NCI-H187 treated with DMSO at 0.1 percent for 48 hours (cell line): ENCODE data around the gene COL28A1.
"Not testable (repeated sequence)": the region's sequence is repeated elsewhere in the genome, so short reads cannot be mapped to it uniquely, and the experiment has no call there.

Experiments
- DNase-seq: peaks from one replicate; lab custom pipeline; 2025; lab: John Stamatoyannopoulos, UW

The COL28A1 gene

GRCh38 chr7:7517754-7518153, 17.9 kb downstream of the COL28A1 start:
- DNase-seq: no peak

GRCh38 chr7:7516662-7517061, 19.0 kb downstream of the COL28A1 start:
- DNase-seq: no peak

GRCh38 chr7:7516156-7516555, 19.5 kb downstream of the COL28A1 start:
- no peak for DNase-seq

- no peak for DNase-seq
Measured at GRCh38 chr7:7512861-7513597, 22.6 kb downstream of the COL28A1 start.

GRCh38 chr7:7510794-7511193, 24.9 kb downstream of the COL28A1 start:
- no peak for DNase-seq

- no peak for DNase-seq
Measured at GRCh38 chr7:7505915-7506314, 29.8 kb downstream of the COL28A1 start.

GRCh38 chr7:7504910-7505704, 30.6 kb downstream of the COL28A1 start:
- DNase-seq: no peak

- DNase-seq: no peak
Measured at GRCh38 chr7:7499892-7500291, 35.8 kb downstream of the COL28A1 start.

GRCh38 chr7:7498856-7499255, 36.8 kb downstream of the COL28A1 start:
- DNase-seq: no peak

GRCh38 chr7:7496311-7496710, 39.4 kb downstream of the COL28A1 start:
- DNase-seq: no peak

GRCh38 chr7:7495171-7495570, 40.5 kb downstream of the COL28A1 start:
- DNase-seq: no peak

- no peak for DNase-seq
Measured at GRCh38 chr7:7491044-7491443, 44.6 kb downstream of the COL28A1 start.

GRCh38 chr7:7490003-7490402, 45.7 kb downstream of the COL28A1 start:
- no peak for DNase-seq

GRCh38 chr7:7489546-7489945, 46.1 kb downstream of the COL28A1 start:
- DNase-seq: no peak

- no peak for DNase-seq
Measured at GRCh38 chr7:7486362-7486761, 49.3 kb downstream of the COL28A1 start.

- no peak for DNase-seq
Measured at GRCh38 chr7:7484072-7484471, 51.6 kb downstream of the COL28A1 start.

- no peak for DNase-seq
Measured at GRCh38 chr7:7481802-7482201, 53.9 kb downstream of the COL28A1 start.

GRCh38 chr7:7479275-7479805, 56.3 kb downstream of the COL28A1 start:
- no peak for DNase-seq

GRCh38 chr7:7478569-7478968, 57.1 kb downstream of the COL28A1 start:
- DNase-seq: no peak

GRCh38 chr7:7477641-7478040, 58.0 kb downstream of the COL28A1 start:
- not testable (repeated sequence) for DNase-seq

GRCh38 chr7:7476381-7476780, 59.3 kb downstream of the COL28A1 start:
- no peak for DNase-seq

- DNase-seq: no peak
Measured at GRCh38 chr7:7475601-7476000, 60.1 kb downstream of the COL28A1 start.

GRCh38 chr7:7474436-7474835, 61.2 kb downstream of the COL28A1 start:
- no peak for DNase-seq
